Fibroblast of the aortic adventitia (primary cell): ENCODE results near the gene CBR3. TPM values are rescaled to one million over a fixed set of nuclear protein-coding genes. Genes with fewer than 3 reads are reported as not detected.

Experiments
- DNase-seq: peaks from one replicate; pipeline ENCODE4 v3.0.0-alpha.2; 2010; ENCODE audit warnings: low read depth
- H3K4me3 ChIP-seq: 2 replicates; pipeline ENCODE4 v1.5.1; 2011; ENCODE audit warnings: low read depth, mild to moderate bottlenecking, control low read depth, low read length, moderate library complexity
- CTCF ChIP-seq: IDR thresholded peaks from 2 replicates; pipeline ENCODE4 v1.5.1; 2011; ENCODE audit warnings: mild to moderate bottlenecking, low read length, control low read depth, inconsistent platforms; ENCODE audit not compliant: insufficient read depth
- total RNA-seq: library from RNA; depleted of rRNA; stranded (reverse); fragments of >200 nt; gene quantifications from 2 replicates; pipeline ENCODE4 v1.2.3, GENCODE V29; 2012; ENCODE audit warnings: low replicate concordance

Gene CBR3
- total RNA-seq: 27.9 and 29.4 TPM in 2 replicates

GRCh38 chr21:36134803-36135390 lies at the start of gene CBR3:
Gene CBR3, plus strand, starts transcription at chr21:36135079. Its CDS starts 114 bp downstream, at chr21:36135193.
- peak; percentile 91 for DNase-seq
- H3K4me3 ChIP-seq: peak within 1 kb of the TSS; percentile 83
- no peak for TF ChIP-seq CTCF

DNA sequence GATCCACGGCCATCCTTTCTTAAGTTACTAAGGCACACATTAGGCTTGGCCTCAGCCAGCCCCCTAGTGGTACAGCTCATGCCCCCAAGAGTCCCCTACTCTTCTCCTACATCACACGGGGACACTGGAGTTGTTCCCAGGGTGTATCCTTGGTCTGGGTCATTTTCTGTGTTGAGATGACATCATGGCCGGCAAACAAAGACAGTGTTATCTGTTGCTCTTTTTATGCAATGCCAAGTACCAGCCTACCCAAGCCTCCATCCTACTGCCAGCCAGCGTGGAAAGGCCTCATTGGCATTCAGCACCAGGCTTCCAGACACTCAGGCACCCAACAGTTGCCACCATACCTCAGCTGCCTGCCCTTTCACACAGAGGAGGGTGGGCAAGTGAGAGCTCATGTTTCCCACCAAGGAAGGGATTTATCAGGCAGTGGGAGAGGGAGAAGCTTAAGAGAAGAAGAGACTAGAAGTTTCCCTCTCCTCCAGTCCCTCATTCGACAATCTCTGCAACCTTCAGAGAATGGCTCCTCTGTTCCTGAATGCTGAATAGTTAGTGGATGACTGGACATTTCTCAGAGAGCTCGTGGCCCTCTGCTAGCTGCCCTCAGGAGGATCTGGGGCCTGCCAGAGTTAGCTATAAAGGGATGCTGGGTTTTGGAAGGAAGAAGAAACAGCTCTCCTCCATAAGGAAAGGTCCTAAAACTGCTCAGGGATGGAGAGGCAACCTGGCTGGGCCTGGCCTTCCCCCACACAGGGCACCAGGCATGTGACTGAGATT lies 47.3 kb upstream of the CBR3 start:
- TF ChIP-seq CTCF: peak; percentile 15
- no peak overlapping the region for H3K4me3 ChIP-seq
- DNase-seq: no peak

DNA sequence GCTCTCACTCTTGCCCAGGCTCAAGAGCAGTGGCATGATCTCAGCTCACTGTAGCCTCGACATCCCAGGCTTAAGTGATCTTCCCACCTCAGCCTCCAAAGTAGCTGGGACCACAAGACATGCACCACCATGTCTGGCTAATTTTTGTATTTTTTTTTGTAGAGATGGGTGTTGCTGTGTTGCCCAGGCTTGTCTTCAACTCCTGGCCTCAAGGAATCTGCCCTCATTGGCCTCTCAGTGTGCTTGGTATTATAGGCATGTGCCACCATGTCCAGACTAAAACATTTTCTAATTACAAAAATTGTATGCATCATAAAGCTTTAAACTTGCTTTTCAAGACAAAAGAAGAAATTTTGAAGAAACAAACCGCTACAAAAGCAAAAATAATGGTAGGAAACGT lies 44.9 kb upstream of the CBR3 start:
- TF ChIP-seq CTCF: no peak
- no peak overlapping the region for H3K4me3 ChIP-seq
- DNase-seq: no peak

GRCh38 chr21:36092681-36093080 lies 42.2 kb upstream of the CBR3 start:
- TF ChIP-seq CTCF: no peak
- DNase-seq: no peak
- H3K4me3 ChIP-seq: no peak overlapping the region

- H3K4me3 ChIP-seq: no peak overlapping the region
- DNase-seq: no peak
- no peak for TF ChIP-seq CTCF
Observed at GRCh38 chr21:36093512-36093911, 41.4 kb upstream of the CBR3 start.

DNA sequence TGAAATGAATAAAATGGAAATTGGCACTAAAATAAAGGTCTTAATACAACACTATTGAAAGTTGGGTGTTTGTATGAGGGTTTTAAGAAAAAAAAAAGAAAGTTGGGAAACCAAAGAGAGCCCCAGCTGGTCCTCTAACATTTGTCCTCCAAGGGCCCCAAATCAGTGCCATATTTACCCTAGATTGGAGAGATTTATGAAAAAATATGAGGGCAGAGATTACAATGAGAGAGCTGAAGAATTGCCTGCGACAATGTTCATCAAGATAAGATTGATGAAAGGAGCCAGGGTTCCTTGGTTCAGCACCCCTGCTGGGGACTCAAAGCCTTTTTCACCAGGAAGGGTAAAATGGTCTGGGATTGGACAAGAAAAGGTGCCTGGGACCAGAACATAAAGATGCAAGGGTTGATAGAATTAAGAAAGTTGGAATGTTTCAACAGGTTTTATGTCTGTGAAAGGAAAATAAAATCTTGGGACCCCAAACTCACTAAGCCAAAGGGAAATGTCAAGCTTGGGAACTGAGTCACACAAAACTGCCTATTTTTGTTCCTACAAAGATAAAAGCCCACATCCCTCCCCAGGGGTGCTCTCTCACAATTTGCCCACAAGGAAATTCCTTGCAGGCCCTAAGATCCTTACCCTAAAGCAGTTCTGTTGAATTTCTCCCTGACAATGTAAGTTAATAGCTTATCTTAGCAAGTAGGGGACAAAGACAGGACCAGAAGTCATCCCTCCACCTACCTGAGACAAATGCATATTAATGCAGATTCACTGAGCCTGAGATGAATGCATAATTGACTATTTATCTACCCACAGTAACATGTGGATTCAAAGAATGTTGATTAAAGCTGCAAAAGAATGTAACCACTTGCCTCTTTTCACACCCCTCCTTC lies 38.2 kb upstream of the CBR3 start:
- H3K4me3 ChIP-seq: no peak overlapping the region
- DNase-seq: no peak
- peak; percentile 1 for TF ChIP-seq CTCF
